AML-193 (cell line): Measurements from ENCODE around the gene NDRG2.
A peak's percentile ranks its signal among the peaks of the same experiment; 100 is the strongest.

Experiments
- DNase-seq, 2 experiments: peaks; one replicate each; lab custom pipeline; 2025; lab: John Stamatoyannopoulos, UW

Gene NDRG2

GRCh38 chr14:21033133-21033698, 8.4 kb upstream of the NDRG2 start:
- DNase-seq, result no peak

- no peak for DNase-seq
Observed at GRCh38 chr14:21032326-21033132, 7.7 kb upstream of the NDRG2 start.

- DNase-seq, result no peak
Observed at GRCh38 chr14:21030531-21030930, 5.7 kb upstream of the NDRG2 start.

- no peak for DNase-seq
Observed at GRCh38 chr14:21029917-21030316, 5.1 kb upstream of the NDRG2 start, which contains the start of gene TPPP2. Gene TPPP2, plus strand, starts transcription at chr14:21030217. Its CDS starts 365 bp downstream, at chr14:21030582.

GRCh38 chr14:21026988-21027315, 2.1 kb upstream of the NDRG2 start:
- no peak for DNase-seq

- DNase-seq, result no peak
Observed at GRCh38 chr14:21026274-21026987, 1.6 kb upstream of the NDRG2 start.

- no peak for DNase-seq
Observed at GRCh38 chr14:21025371-21026273, 761 bp upstream of the NDRG2 start.

GRCh38 chr14:21023817-21024584, 860 bp downstream of the NDRG2 start:
- DNase-seq, result no peak

- DNase-seq, result no peak
Observed at GRCh38 chr14:21023174-21023573, 1.7 kb downstream of the NDRG2 start.

GRCh38 chr14:21022686-21023085, 2.2 kb downstream of the NDRG2 start:
- no peak for DNase-seq

GRCh38 chr14:21020977-21021545, 3.8 kb downstream of the NDRG2 start:
- DNase-seq, result no peak

- DNase-seq, result no peak
Observed at GRCh38 chr14:21019366-21019765, 5.5 kb downstream of the NDRG2 start.

- no peak for DNase-seq
Observed at GRCh38 chr14:21018781-21019180, 6.1 kb downstream of the NDRG2 start.

GRCh38 chr14:21018286-21018685, 6.6 kb downstream of the NDRG2 start:
- DNase-seq, result no peak

- DNase-seq, result no peak
Observed at GRCh38 chr14:21017528-21018245, 7.2 kb downstream of the NDRG2 start.

- DNase-seq, result no peak
Observed at GRCh38 chr14:21016413-21017190, 8.3 kb downstream of the NDRG2 start.

GRCh38 chr14:21015312-21015711, 9.5 kb downstream of the NDRG2 start:
- DNase-seq, result peak; percentile 72 to 78

GRCh38 chr14:21014761-21015190, 10.1 kb downstream of the NDRG2 start:
- DNase-seq, result peak; percentile 72 to 76

GRCh38 chr14:21011136-21011535, 13.7 kb downstream of the NDRG2 start:
- DNase-seq, result no peak
